Amniotic epithelial cell (primary cell): ENCODE data around the gene FNDC3B.

Experiments used
- DNase-seq: peaks from one replicate; pipeline ENCODE4 v3.0.0-alpha.2; 2010; ENCODE audit warnings: low read depth

The FNDC3B gene

DNA sequence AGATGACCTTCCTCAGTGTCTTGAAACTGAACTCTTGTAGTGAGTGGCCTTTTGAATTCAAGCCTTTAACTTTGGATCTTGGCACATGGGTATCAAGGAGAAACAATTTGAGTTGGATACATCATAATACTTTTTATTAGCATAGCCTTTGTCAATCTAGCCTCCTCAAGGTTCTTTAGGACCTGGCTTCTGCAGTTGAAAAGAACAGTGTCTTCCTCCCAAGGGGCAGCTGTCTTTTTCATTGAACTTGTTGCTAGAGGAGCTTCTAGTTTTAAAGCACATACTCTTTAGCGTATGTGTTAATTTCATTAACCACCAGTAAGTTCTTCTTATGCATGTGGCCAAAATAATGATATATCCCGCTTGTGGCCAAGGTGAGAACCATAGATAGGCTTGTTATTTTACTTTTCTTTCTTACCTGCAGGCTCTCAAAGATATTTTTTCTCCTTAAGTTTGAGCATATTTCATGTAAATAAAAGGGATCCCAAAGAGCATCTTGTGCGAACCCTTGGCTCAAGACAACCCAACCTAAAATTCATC is 325.7 kb downstream of the FNDC3B start:
- DNase-seq, result no peak

DNA sequence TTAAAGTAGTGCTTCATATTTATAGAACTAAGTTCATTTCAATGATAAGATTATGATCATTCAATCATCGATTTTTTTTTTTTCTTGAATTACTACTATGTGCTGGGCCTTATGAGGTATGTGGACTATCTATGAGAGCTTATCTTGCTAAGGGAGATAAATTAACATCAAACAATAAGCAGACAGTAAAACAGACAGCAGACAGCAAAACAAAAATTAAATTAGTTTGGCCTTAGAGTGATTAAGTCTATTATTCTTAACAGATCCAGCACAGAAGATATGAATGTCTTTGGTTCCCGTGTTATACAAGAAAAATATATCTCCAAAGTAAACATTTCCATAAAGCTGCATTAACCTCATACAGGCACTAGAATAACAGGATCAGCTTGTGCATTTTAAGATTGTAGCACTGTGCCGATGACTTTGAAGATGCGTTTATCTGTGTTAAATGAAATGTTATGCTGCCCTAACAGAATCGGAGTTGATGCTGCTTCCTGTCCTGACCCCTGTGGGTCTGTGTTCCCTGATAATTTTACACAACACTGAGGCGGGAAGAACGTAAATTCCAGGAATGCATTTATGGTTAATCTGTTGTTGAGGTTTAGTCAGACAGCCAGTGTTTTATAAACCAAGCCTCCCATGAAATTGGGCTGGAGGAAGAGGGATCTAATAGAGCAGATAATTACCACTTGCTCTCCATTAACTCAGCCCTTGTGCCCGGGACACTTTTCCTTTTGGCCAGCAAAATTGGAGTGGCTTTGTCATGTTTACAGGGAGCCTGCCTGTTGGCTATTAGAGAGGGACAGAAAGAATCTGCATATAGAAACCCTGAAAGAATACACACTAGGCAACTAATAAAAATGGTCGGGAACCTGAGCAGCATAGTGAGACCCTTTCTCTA is 328.1 kb downstream of the FNDC3B start:
- DNase-seq, result peak; percentile 94

DNA sequence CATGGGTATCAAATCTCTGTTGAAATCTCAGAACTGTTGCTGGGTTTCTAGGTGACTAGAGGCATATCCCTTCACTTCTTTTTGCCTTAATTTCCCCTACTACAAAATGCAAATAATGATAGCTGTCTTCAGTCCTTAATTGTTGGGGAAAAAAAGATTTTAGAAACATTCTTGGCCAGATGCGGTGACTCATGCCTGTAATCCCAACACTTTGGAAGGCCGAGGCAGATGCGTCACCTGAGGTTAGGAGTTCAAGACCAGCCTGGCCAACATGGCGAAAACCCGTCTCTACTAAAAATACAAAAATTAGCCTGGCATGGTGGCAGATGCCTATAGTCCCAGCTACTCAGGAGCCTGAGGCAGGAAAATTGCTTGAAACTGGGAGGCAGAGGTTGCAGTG is 329.2 kb downstream of the FNDC3B start:
- DNase-seq, result peak; percentile 71

- no peak for DNase-seq
Observed at GRCh38 chr3:172369590-172370259, 330.3 kb downstream of the FNDC3B start.

DNA sequence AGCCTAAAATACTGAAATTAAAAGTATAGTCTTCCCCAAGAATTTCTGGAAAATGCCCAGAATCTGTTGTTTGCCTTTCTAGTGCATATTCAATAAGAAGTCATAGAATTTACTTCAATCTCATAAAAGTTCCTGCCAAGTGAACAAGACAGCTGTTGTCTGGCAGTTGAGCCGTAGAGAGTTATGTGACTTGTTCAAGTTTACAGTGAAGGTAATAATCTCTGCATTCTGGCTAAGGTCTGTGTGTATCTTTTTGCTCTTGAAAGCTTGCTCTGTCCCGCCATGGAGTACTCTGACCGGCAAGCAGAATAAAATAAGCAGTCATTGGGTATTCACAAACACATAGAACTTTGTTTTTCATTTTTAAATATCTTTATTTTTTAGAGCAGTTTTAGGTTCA is 331.0 kb downstream of the FNDC3B start:
- DNase-seq, result no peak

GRCh38 chr3:172371544-172371943 is 332.2 kb downstream of the FNDC3B start:
- DNase-seq, result no peak

DNA sequence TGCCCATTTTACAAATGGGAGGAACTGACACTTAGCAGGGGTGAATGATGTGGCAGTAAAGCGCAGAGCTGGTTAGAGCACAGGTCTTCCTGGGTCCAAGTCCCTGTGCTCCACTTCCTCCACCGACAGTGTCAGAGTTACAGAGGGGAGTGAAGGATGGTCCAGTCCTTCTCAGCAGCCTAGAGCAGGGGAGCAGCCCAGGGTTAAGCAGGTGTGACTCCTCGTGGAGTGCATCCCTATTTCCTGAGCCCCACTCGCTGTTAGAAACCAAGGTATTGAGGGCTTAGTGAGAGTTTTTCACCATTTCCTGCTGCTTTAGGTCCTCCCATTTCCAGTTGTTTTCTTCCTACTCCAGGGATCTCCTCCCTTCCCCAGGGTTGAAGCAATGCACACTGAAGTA is 333.5 kb downstream of the FNDC3B start:
- DNase-seq, result no peak

- no peak for DNase-seq
Observed at GRCh38 chr3:172373912-172374311, 334.5 kb downstream of the FNDC3B start.

DNA sequence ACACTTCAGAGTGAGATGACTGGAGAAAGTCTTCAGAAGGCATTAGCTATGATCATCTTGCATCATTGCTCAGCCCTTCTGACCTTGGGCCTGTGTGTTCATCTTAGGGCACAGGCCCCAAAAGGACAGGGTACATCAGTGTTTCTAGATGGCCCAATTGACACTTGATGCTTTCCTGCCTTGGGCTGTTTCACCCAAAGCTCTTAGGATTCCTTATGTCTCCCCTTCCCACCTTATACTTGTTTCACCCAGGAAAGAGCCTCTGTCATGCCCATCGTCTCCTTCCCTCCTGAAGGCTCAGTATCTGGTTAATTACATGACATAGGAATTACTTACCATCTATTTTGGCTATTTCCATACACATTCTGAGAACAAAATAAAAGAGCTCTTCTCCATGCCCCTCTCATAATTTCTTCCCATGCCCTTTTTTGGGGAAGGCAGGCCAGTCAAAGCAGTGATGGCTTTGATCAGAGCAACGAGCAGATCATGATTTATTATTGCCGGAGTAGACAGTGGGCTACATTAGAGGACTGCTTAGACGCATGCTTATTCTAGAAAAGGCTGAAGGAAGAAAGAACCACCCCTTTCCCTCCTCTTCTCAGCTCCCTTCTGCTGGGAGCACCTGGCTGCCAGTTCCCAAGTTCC is 335.9 kb downstream of the FNDC3B start:
- no peak for DNase-seq

- no peak for DNase-seq
Observed at GRCh38 chr3:172376402-172376801, 337.0 kb downstream of the FNDC3B start.

DNA sequence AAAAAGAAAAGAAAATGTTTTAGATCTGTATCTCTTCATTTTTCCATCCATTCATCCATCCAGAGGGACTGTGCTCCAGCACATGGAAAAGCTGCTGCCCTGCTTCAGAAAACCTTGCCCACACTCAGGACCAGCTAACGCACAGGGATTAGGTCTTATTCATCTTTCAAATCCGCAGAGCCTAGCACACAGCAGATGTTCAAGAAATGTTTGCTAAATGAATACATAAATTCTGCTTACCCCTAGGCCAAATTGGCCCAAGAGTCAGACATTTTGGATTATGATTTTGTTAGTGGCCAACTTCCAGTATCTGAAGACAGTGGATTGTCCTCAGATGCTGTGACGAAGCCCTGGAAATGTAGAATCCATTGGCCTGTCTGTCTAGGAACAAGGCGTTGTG is 337.5 kb downstream of the FNDC3B start:
- no peak for DNase-seq

DNA sequence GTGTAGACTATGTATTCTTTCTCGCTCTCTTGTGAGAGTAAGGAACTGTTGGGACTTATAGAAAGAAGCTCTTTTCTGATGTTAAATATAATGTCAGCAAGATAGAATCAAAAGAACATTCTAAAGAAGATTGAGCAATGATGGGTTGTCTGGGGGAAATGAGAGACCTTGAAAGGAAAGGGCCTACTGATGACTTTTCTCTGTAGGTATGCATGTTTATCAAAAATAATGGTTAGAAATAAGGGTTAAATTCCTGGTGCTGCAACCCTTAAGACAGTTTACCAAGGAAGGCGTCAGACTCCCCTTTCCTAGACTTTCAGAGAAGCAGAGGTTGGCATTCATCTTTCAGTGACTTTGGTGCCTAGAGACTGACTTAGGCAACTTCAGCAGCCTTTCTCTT is 339.1 kb downstream of the FNDC3B start:
- peak; percentile 89 for DNase-seq

GRCh38 chr3:172379372-172379771 is 340.0 kb downstream of the FNDC3B start:
- no peak for DNase-seq

GRCh38 chr3:172380632-172381031 is 341.3 kb downstream of the FNDC3B start:
- DNase-seq, result no peak

GRCh38 chr3:172383306-172383796 is 344.0 kb downstream of the FNDC3B start:
- DNase-seq, result no peak

DNA sequence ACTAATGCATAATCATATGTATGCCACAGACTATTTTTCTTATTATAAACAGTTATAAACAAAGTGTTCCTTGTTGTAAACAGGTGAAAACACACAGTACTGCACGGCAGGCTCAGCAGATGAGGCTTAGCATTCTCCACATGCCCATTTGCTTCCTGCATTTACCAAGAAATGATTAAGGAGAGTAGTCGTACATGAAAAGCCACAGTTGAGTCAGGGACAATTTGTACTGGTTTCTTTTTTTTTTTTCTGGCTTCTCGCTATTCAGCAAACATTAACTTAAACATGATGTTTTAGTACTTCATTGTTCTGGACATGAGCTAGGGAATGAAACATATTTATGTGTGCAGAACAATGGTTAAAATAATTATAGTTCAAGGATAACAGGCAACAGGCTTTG is 345.5 kb downstream of the FNDC3B start:
- peak; percentile 58 for DNase-seq

GRCh38 chr3:172387728-172388127 is 348.4 kb downstream of the FNDC3B start:
- no peak for DNase-seq

- DNase-seq, result peak; percentile 19
Observed at GRCh38 chr3:172388412-172389078, 349.2 kb downstream of the FNDC3B start.

GRCh38 chr3:172390792-172391191 is 351.4 kb downstream of the FNDC3B start:
- no peak for DNase-seq

- peak; percentile 74 for DNase-seq
Observed at GRCh38 chr3:172391592-172392302, 352.4 kb downstream of the FNDC3B start.

- DNase-seq, result no peak
Observed at GRCh38 chr3:172394692-172395091, 355.3 kb downstream of the FNDC3B start.
